ELR (cell line): ENCODE data around the gene RHBDD2.
A peak's percentile ranks its signal among the peaks of the same experiment; 100 is the strongest.
"Not testable (repeated sequence)": the region's sequence is repeated elsewhere in the genome, so short reads cannot be mapped to it uniquely, and the experiment has no call there.

Experiments
- DNase-seq: peaks from one replicate; pipeline ENCODE4 v3.0.0-alpha.2; 2015; ENCODE audit warnings: low read depth

Gene RHBDD2

DNA sequence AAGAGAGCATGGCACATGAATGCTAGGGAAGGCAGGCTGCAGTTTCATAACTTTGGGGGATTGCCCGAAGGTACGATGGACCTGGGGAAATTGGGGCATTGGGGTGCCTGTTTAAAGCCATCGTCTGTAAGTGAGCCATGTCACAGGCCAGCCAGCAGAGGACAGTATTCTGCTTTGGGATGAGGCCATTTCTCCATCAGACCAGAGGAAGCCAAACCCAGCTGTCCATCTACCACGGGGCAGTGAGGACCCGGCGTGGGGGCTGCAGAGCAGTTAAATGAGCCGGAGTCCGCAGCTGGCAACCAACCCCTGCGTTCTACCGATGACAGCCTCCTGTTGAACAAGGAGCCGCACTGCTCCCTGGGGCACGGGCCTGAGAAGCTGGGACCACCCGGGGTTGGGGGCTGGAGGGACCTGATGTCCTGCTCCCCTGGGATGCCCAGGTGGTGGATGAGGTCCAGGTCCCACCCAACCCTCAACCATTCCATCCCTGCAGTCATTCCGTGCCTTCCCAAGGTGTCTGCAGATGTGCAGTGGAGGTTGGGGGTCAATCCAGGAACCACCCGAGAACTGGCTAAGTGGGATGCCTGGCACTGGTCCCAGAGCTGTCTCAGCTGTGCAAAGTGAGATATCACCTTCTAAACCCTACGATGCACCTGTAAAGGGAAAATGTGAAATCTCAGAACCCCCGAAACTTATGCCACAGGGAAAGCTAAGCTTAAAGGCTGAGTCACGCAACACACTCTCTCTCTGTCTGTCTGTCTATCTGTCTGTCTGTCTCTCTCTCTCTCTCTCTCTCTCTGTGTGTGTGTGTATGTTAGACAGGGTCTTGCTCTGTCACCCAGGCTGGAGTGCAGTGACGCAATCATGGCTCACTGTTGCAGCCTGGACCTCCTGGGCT is 12.1 kb upstream of the RHBDD2 start:
- peak; percentile 65 for DNase-seq

DNA sequence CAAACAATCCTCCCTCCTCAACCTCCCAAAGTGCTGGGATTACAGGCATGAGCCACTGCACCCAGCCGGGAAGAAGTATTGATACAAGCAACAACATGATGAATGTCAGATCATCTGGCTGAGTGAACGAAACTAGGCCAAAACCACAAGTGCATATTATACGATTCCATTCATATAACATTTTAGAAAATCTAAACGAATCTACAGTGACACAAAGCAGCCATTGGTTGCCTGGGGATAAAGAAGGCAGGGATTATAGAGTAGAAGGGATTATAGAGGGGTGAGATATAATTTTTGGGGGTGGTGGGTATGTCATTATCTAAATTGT is 11.5 kb upstream of the RHBDD2 start:
- DNase-seq = no peak

DNA sequence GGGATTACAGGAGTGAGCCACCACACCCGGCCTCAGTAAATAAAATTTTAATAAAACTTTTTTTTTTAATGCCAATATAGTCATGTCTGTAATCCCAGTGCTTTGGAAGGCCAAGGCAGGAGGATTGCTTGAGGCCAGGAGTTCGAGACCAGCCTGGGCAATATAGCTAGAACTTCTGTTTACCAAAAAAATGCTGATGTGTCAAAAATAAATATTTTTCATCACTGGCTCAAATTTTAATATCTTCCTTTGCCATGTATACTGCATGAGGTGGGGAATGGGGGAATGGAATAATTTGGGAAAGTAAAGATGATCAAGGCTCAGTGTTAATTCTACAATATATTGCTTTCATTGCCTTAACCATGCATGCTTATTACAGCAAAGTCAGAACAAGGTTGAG is 10.7 kb upstream of the RHBDD2 start:
- no peak for DNase-seq

DNA sequence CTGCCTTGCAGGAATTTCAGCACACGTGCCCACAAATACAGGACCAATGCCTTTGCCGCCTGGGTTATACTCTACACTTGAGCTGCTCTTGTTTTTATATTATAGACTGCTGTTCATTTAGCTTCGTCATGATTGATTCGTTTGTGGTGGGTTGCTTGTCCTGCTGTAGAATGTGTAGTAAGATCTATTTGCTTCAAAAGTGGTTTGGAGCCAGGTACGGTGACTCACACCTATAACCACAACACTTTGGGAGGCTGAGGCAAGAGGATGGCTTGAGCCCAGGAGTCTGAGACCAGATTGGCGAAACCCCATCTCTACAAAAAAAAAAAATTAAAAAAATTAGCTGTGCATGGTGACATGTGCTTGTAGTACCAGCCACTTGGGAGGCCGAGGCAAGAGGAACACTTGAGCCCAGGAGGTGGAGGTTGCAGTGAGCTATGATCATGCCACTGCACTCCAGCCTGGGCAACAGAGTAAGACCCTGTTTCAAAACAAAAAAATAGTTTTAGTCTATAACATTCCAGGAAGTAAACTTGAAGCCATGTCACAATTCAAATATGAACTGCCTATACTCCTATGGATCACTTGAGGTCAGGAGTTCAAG is 9.0 kb upstream of the RHBDD2 start:
- peak; percentile 23 for DNase-seq

DNA sequence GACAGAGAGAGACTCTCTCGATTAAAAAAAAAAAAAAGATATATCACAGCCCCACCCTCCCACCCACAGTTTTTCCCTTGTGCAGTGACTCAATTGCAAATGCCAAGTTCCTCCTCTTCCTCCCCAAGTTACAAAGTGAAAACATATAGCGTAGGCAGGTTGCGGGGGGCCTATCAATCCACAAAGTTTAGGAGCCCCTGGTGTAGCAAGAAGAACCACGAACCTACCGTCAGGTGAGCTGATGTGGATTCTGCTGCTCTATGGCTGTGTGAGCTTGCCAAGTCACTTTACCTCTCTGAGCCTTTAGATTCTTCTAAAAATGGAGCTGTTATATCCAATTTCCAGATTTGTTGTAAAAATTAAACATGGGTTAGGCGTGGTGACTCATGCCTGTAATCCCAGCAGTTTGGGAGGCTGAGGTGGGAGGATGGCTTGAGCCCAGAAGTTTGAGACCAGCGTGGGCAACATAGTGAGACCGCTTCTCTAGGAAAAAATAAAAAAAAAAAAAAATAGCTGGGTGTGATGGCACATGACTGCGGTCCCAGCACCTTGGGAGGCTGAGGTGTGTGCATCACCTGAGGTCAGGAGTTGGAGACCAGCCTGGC is 8.2 kb upstream of the RHBDD2 start:
- DNase-seq = no peak

DNA sequence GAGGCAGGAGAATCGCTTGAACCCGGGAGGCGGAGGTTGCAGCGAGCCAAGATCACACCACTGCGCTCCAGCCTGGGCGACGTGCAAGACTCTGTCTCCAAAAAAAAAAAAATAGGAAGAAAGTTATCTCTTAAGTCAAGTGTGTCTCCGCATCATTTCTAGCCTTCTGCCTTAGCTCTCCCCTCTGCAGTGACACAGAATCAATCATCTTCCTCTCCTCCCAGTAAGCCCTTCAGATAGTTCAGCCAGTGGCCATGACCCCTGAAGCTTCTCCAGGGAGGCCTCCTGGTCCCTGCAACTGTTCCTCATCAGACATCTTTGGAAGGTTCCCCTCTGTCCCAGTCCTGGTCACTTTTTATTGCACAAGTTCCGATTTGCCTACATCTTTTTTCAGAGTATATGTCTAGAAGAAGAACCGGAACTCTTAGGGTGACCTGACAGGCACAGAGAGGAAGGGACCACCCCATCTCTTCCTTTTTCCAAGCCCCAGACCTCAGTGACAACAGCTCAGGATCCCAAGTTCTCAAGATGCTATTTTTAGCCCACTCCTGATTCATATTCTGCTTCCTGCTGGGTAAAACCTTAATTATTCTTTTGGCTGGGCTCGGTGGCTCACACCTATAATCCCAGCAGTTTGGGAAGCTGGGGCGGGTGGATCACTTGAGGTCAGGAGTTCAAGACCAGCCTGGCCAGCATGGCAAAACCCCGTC is 6.6 kb upstream of the RHBDD2 start:
- no peak for DNase-seq

DNA sequence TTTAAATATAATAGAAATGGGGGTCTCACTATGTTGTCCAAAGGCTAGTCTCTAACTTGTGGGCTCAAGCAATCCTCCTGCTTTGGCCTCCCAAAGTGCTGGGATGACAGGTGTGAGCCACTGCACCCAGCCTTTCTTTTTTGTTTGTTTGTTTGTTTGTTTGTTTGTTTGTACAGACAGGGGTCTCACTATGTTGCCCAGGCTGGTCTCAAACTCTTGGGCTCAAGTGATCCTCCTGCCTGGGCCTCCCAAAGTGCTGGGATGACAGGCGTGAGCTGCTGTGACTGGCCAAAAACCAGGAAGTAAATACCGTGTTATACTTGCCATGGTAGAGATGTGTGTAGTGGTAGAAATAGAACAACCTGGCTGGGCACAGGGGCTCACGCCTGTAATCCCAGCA is 4.7 kb upstream of the RHBDD2 start:
- DNase-seq = not testable (repeated sequence)

DNA sequence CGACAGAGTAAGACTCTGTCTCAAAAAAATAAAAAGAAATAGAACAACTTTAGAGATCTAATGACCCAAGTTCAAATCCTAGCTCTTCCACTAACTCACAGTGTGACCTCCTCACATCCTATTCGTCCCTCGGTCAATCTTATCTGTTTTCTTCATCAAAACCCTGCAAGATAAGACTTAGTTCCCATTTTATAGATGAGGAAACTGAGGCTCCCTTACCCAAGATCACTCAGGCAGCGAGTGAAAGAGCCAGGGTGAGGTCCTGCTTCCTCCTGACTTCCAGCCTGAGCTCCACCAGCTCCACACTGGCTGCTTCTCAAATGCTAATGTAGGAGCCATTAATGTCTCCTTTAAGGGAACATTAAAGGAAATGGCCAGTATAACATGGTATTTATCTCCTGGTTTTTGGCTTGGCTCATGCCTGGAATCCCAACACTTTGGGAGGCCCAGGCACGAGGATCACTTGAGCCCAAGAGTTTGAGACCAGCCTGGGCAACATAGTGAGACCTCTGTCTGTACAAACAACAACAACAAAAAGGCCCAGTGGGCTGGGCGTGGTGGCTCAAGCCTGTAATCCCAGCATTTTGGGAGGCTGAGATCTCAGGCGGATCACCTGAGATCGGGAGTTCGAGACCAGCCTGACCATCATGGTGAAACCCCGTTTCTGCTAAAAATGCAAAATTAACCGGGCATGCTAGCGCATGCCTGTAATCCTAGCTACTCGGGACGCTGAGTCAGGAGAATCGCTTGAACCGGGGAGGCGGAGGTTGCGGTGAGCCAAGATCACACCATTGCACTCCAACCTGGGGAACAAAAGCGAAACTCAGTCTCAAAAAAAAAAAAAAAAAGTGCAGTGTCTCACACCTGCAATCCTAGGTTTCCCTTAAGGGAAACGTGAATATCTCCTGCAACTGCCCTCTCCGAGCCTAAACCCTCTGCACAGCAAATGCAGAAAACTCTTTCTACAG is 3.4 kb upstream of the RHBDD2 start:
- DNase-seq = no peak

DNA sequence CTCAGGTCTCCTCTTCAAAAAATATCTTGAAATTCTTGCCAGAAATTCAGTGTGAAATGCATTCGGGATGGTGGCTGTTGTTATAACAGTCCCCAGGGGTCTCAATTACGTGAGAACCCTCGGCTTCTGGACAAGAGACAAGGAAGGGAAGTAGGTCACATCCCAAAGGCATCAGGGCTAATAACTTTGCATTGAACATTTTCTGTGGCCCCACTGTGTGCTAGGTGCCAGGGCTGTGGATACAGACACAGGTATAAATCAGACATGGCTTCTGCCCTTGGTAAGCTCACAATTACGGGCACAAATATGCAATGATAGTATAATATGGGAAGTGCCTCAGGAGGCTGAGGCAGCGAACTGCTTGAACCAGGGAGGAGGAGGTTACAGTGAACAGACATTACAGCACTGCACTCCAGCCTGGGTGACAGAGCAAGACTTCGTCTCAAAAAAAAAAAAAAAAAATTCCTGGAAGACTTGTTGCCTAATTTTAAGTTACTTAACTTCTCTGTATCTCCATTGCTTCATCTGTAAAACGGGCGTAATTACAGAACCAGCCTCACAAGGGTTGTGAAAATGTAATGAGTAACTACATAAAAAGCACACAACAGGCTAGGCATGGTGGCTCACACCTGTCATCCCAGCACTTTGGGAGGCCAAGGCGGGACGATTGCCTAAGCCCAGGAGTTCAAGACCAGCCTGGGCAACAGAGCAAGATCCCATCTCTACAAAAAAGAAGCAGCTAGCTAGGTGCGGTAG is 2.5 kb upstream of the RHBDD2 start:
- DNase-seq = no peak

DNA sequence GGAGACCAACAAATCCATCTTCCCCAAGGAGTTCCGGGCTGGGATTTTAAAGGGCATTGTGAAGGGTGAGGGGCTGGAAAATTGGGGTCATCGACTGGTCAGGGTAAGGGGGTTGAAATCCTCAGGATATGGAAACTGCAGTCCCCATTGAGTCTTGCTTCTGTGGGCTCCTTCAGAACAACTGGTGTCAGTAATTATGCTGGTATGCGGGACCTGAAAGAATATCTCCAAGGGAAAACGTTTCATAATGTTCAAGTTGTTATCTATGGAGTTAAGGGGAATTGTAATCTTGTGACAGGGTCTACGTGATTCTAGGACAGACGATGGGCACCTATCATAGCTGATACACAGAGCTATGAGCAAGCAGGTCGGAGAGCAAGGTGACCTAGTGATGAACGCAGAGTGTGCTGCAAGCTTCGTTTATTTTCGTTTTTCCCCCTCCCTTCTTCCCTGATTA is 494 bp upstream of the RHBDD2 start:
- DNase-seq = no peak

DNA sequence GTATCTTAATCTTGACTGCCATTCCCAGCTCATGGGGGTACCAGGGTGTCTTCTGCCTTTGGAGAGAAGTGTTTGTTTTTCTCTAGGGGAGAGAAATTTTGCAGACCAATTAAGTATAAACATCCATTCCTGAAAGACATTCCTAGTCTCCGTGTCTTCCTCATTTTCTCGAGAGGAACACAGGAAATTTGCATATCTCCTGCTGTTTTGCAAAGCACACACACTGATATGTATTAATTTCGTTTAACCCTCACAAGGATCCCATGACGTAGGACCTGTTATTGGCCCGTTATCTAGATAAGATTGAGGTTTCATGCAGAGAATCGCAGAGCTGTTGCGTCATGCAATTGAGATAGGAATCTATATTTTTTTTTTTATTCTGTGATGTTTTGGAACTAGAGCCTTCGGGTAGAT is 944 bp downstream of the RHBDD2 start:
- peak; percentile 50 for DNase-seq

DNA sequence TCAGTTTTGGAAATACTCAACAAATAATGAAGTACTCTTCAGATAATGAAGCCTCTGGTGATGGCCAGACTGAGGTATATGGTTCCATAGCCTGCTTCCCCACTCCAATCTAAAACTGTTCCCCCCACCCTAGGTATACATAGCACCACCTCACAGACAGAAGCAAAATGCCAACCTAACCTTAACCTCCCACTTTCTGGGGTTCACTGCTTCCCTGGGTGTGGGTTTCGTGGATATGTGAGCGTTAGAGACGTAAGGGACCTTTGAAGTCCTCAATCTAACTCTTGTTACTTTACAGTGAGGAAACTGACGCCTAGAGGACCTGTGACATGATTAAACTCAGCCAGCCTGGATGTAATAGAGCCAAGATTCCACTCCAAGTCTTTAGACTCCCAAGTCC is 1.4 kb downstream of the RHBDD2 start:
- DNase-seq = no peak

DNA sequence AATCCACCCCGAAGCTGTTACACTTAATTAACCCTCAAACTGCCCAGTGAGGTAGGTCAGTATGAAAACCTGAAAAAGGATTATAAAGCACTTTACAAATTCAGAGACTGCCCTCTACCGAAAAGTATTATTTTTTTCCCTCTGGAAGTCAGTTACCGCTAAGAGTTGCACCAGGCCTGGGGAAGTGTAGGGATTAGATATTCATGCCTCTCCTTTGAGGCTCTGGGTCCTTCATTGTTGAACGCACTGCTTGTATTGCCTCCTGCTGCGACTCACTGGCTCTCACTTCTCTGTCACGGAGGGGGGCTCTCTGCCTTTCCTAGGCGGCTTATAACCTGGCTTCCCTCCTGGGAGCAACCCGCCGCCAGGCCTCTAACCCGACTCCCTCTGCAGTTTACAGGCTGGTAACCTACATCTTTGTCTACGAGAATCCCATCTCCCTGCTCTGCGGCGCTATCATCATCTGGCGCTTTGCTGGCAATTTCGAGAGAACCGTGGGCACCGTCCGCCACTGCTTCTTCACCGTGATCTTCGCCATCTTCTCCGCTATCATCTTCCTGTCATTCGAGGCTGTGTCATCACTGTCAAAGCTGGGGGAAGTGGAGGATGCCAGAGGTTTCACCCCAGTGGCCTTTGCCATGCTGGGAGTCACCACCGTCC is 2.7 kb downstream of the RHBDD2 start:
- DNase-seq = no peak

DNA sequence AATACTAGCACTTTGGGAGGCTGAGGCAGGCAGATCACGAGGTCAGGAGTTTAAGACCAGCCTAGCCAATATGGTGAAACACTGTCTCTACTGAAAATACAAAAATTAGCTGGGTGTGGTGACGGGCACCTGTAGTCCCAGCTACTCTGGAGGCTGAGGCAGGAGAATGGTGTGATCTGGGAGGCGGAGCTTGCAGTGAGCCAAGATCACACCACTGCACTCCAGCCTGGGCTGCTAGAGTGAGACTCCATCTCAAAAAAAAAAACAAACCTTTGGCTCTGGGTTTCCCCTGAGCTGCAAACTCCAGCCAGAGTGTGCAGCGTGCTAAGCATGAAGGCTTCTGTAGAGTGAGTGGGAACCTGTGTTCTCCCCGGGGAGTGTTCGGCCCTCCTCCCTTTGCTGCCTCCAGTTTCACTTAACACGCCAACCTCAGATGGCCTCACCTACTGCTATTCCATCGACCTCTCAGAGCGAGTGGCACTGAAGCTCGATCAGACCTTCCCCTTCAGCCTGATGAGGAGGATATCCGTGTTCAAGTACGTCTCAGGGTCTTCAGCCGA is 4.5 kb downstream of the RHBDD2 start:
- DNase-seq = not testable (repeated sequence)

DNA sequence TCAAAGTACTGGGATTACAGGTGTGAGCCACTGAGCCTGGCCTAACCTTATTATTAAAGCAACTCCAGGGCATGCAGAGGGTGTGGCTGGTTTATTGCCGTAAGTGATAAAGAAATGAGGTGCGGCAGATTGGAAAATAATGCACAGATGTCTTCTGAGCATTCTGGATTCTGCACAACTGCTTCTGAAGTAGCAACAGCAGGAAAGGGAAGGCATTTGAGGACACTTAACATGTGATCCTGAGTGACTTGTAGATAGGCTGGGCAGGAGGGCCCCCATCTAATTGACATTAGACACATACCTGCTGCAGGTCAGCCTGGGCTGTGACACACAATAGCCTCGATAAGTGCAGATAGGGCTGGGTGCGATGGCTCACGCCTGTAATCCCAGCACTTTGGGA is 5.6 kb downstream of the RHBDD2 start:
- DNase-seq = no peak

DNA sequence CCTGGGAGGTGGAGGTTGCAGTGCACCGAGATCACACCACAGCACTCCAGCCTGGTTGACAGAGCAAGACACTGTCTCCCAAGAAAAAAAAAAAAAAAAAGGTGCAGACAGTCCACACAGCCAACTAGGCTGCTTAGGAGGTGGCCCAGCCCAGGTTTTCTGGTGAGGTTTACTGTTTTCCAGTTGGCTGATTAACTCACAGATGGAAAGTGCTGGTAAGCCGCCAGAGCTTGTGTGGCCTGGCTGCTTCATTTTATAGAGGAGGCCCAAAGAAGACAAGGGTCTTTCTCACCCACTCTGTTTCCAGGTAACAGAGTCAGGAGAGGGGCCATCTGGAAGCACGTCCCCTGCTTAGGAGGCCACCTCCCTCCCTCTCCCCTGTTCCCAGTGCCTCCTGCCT is 6.2 kb downstream of the RHBDD2 start:
- no peak for DNase-seq

DNA sequence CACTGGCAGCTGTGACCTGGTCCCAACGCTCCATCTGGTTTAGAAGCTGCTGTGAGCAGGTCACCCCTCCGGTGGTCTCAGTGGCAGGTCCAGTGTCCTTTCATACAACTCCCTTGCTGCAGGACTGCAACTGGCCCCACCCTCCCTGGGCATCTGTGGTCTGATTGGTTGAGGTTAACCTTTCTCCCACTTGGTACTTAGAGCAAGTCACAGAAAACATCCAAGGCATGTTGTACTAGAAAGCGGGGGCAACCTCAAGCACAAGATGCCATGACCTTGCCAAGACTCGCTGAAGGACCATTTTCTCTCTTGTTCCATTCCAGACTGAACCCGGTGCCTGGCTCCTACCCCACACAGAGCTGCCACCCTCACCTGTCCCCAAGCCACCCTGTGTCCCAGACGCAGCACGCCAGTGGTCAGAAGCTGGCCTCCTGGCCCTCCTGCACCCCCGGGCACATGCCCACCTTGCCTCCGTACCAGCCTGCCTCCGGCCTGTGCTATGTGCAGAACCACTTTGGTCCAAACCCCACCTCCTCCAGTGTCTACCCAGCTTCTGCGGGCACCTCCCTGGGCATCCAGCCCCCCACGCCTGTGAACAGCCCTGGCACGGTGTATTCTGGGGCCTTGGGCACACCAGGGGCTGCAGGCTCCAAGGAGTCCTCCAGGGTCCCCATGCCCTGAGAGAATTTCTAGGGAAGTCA is 9.0 kb downstream of the RHBDD2 start:
- no peak for DNase-seq

DNA sequence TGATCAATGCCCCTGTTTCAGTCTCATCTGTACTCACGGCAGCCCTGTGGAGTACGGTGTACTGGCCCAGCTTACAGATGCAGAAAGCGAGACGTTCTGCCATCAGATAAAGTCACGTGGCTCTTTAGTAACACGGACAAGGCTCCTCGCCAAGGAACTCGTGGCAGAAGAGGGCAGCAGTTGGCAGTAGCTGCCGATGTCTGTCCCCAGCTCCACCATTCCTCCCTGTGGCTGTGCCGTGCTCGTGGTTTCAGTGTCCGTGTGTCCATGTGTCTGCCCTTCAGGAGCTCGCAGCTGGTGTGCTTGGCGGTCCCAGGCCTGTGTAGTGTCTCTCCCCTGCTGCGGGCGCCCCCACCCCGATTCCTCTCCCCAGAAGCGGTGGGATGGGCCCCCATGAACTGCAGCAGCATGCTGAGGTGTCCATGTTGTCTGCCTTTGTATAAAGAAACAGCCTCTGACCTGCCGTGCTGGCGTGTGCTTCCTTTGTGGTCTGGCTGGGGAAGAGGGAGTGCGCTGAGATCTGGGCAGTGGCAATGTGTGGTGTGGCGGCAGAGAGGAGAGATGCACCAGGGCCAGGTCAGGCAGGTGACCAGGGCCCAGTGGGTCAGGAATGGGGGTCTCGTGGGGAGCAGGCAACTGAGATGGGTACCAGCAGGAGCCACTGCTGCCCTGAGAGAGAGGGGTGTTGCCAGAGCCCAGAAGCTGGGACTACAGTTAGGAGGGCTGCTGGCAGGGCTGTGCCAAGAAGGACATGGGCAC is 9.8 kb downstream of the RHBDD2 start:
- no peak for DNase-seq
